ENCODE data around the gene ANKRD18A. TPM values are rescaled to one million over a fixed set of nuclear protein-coding genes. Genes with fewer than 3 reads are reported as not detected.
A peak's percentile ranks its signal among the peaks of the same experiment; 100 is the strongest.

The ANKRD18A gene
- total and polyA plus RNA-seq, 2 of the 13 experiments (the other 11 are each of a cell fraction or from before 2014, with no cell fraction given), result 5.9 to 7.6 TPM

DNA sequence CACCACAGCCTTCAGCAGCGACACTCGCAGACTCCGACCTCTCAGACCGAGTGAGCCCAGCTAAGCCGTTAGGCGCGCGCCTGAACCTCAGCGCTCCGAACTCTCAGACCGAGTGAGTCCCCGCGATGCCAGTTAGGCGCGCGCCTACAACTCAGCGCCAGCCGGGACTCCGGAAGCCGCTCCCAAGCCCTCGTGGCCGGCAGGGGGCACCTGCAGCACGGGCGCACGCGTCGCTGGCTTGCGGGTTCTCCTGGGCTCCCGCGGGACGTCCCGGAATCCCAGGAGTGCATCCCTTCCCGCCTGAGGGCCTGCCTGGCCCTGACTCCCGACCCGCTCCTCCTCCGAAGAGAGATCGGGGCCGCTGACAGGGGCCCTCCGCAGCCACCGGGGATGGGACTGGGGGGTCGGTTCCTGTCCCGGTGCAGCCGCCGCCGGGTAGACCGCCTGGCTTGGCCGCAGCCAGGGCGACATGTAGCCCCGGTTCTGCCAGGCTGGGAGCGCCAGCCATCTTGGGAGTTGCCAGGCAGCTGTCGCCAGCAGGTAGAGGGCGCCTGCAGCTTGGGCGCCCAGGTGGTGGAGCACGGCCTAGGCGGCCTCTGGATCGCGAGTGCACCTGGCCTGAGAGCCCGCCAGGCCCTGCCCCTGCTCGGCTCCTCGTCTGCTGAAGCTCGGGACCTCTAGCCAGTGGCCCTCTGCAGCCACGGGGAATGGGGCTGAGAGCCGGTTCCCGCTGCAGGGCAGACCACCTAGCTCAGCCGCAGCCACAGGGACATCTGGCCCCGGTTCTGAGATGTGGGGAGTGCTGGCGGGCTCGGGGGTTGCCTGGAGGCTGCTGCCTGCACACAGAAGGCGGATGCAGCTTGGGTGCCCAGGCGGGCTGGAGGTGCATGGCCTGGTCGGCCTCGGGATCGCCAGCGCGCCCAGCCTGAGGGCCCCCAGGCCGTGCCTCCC lies at the start of gene ANKRD18A (continued):
- TF ChIP-seq, protein P1, sequence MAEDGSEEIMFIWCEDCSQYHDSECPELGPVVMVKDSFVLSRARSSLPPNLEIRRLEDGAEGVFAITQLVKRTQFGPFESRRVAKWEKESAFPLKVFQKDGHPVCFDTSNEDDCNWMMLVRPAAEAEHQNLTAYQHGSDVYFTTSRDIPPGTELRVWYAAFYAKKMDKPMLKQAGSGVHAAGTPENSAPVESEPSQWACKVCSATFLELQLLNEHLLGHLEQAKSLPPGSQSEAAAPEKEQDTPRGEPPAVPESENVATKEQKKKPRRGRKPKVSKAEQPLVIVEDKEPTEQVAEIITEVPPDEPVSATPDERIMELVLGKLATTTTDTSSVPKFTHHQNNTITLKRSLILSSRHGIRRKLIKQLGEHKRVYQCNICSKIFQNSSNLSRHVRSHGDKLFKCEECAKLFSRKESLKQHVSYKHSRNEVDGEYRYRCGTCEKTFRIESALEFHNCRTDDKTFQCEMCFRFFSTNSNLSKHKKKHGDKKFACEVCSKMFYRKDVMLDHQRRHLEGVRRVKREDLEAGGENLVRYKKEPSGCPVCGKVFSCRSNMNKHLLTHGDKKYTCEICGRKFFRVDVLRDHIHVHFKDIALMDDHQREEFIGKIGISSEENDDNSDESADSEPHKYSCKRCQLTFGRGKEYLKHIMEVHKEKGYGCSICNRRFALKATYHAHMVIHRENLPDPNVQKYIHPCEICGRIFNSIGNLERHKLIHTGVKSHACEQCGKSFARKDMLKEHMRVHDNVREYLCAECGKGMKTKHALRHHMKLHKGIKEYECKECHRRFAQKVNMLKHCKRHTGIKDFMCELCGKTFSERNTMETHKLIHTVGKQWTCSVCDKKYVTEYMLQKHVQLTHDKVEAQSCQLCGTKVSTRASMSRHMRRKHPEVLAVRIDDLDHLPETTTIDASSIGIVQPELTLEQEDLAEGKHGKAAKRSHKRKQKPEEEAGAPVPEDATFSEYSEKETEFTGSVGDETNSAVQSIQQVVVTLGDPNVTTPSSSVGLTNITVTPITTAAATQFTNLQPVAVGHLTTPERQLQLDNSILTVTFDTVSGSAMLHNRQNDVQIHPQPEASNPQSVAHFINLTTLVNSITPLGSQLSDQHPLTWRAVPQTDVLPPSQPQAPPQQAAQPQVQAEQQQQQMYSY (CRISPR knock-in tag; IDR thresholded peaks at IDR 0.05), result peak; percentile 60; the same call in 1 of the 2 replicates
- peak; percentile 35 for TF ChIP-seq RBM22 (optimal IDR thresholded peaks at IDR 0.05; ENCODE audit: low read length)
- no peak for TF ChIP-seq NFYB (CRISPR knock-in tag; IDR thresholded peaks at IDR 0.05)
- no peak for TF ChIP-seq CC2D1A (CRISPR knock-in tag; IDR thresholded peaks at IDR 0.05)
- TF ChIP-seq ZBTB7B (CRISPR knock-in tag; IDR thresholded peaks at IDR 0.05), result no peak; the same call in 1 of the 2 replicates
- TF ChIP-seq, protein P2, sequence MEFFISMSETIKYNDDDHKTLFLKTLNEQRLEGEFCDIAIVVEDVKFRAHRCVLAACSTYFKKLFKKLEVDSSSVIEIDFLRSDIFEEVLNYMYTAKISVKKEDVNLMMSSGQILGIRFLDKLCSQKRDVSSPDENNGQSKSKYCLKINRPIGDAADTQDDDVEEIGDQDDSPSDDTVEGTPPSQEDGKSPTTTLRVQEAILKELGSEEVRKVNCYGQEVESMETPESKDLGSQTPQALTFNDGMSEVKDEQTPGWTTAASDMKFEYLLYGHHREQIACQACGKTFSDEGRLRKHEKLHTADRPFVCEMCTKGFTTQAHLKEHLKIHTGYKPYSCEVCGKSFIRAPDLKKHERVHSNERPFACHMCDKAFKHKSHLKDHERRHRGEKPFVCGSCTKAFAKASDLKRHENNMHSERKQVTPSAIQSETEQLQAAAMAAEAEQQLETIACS (CRISPR knock-in tag; IDR thresholded peaks at IDR 0.05), result peak; percentile 92
- TF ChIP-seq ZNF775 (CRISPR knock-in tag; IDR thresholded peaks at IDR 0.05; ENCODE audit: borderline replicate concordance), result no peak
- peak; percentile 80 for TF ChIP-seq XRCC5 (optimal IDR thresholded peaks at IDR 0.05; ENCODE audit: low read length)
- no peak for TF ChIP-seq XBP1 (CRISPR knock-in tag; IDR thresholded peaks at IDR 0.05)
- no peak for TF ChIP-seq DPF2 (CRISPR knock-in tag; IDR thresholded peaks at IDR 0.05; ENCODE audit: borderline replicate concordance, low read depth)
- no peak for TF ChIP-seq NR2F2 (IDR thresholded peaks at IDR 0.05; ENCODE audit: borderline replicate concordance, low read depth)
- TF ChIP-seq HMG20A (CRISPR knock-in tag; IDR thresholded peaks at IDR 0.05; ENCODE audit: borderline replicate concordance), result no peak
- no peak for TF ChIP-seq TCF12 (IDR thresholded peaks at IDR 0.05)
- peak; percentile 57; the same call in 1 of the 2 replicates for TF ChIP-seq TCF12 (CRISPR knock-in tag; IDR thresholded peaks at IDR 0.05)
- no peak for TF ChIP-seq HHEX (CRISPR knock-in tag; IDR thresholded peaks at IDR 0.05)
- TF ChIP-seq, protein P3, sequence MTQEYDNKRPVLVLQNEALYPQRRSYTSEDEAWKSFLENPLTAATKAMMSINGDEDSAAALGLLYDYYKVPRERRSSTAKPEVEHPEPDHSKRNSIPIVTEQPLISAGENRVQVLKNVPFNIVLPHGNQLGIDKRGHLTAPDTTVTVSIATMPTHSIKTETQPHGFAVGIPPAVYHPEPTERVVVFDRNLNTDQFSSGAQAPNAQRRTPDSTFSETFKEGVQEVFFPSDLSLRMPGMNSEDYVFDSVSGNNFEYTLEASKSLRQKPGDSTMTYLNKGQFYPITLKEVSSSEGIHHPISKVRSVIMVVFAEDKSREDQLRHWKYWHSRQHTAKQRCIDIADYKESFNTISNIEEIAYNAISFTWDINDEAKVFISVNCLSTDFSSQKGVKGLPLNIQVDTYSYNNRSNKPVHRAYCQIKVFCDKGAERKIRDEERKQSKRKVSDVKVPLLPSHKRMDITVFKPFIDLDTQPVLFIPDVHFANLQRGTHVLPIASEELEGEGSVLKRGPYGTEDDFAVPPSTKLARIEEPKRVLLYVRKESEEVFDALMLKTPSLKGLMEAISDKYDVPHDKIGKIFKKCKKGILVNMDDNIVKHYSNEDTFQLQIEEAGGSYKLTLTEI (CRISPR knock-in tag; conservative IDR thresholded peaks at IDR 0.05), result no peak
- no peak for TF ChIP-seq MAZ (IDR thresholded peaks at IDR 0.05; ENCODE audit: borderline replicate concordance, low read depth, low read length)
- TF ChIP-seq MAZ (CRISPR knock-in tag; IDR thresholded peaks at IDR 0.05; ENCODE audit: low read depth), result peak; percentile 81
- TF ChIP-seq ZNF546 (CRISPR knock-in tag; conservative IDR thresholded peaks at IDR 0.05), result 0 out of 2 replicates have a peak, but pooled peaks have one; percentile 43
- TF ChIP-seq KDM4B (CRISPR knock-in tag; IDR thresholded peaks at IDR 0.05), result no peak
- no peak for TF ChIP-seq TSC22D2 (CRISPR knock-in tag; IDR thresholded peaks at IDR 0.05; ENCODE audit: borderline replicate concordance)
- no peak for TF ChIP-seq ZSCAN9 (CRISPR knock-in tag; IDR thresholded peaks at IDR 0.05; ENCODE audit: borderline replicate concordance)
- TF ChIP-seq RFXAP (CRISPR knock-in tag; IDR thresholded peaks at IDR 0.05; ENCODE audit: borderline replicate concordance), result no peak; the same call in 1 of the 2 replicates
